Liver (tissue), 9 donors: ENCODE measurements around the gene DTX4. TPM values are rescaled to one million over a fixed set of nuclear protein-coding genes. Genes with fewer than 3 reads are reported as not detected.

Experiments used
- DNase-seq: peaks from one replicate; pipeline ENCODE4 v3.0.0-alpha.2; 2017; ENCODE audit warnings: low spot score
- H3K27ac ChIP-seq, 2 donors: one replicate each; pipeline ENCODE4 v1.7.0; 2013; ENCODE audit warnings: inconsistent platforms in 2 of 2, low read length in 2 of 2, control low read depth in 1 of 2, low read depth in 1 of 2, mild to moderate bottlenecking in 1 of 2
- H3K27me3 ChIP-seq, 4 donors: one replicate each; pipeline versions ENCODE4 v1.6.1 to v1.7.0; 2013; ENCODE audit warnings: low read length in 3 of 4, inconsistent platforms in 1 of 4, mild to moderate bottlenecking in 1 of 4, moderate library complexity in 1 of 4; ENCODE audit not compliant: control insufficient read depth in 4 of 4, insufficient read depth in 4 of 4
- H3K36me3 ChIP-seq, 4 donors: one replicate each; pipeline versions ENCODE4 v1.6.1 to v1.7.0; 2013; ENCODE audit warnings: low read length in 3 of 4, mild to moderate bottlenecking in 3 of 4, low read depth in 1 of 4, moderate library complexity in 1 of 4; ENCODE audit not compliant: control insufficient read depth in 4 of 4, insufficient read depth in 3 of 4
- H3K4me1 ChIP-seq, 4 donors: one replicate each; pipeline versions ENCODE4 v1.6.1 to v1.7.0; 2013; ENCODE audit warnings: low read length in 3 of 4, mild to moderate bottlenecking in 3 of 4, moderate library complexity in 1 of 4; ENCODE audit not compliant: control insufficient read depth in 4 of 4, insufficient read depth in 4 of 4
- H3K4me3 ChIP-seq, 3 donors: one replicate each; pipeline versions ENCODE4 v1.6.1 to v1.7.0; 2013; ENCODE audit warnings: low read length in 3 of 3, control low read depth in 1 of 3, low read depth in 1 of 3, mild to moderate bottlenecking in 1 of 3
- H3K9ac ChIP-seq, 2 donors: one replicate each; pipeline ENCODE4 v1.7.0; 2013; ENCODE audit warnings: low read length in 2 of 2, mild to moderate bottlenecking in 2 of 2, moderate library complexity in 2 of 2, control low read depth in 1 of 2, low read depth in 1 of 2
- H3K9me3 ChIP-seq, 4 donors: one replicate each; pipeline versions ENCODE4 v1.6.1 to v1.7.0; 2013; ENCODE audit warnings: low read length in 3 of 4; ENCODE audit not compliant: control insufficient read depth in 4 of 4
- ATF3 ChIP-seq: IDR thresholded peaks from 2 replicates; pipeline ENCODE4 v1.6.1; 2016; ENCODE audit warnings: antibody characterized with exemption
- EGR1 ChIP-seq, 2 donors: IDR thresholded peaks; 2 replicates each; pipeline ENCODE4 v1.6.1; 2016 to 2018; ENCODE audit warnings: antibody characterized with exemption in 2 of 2, low read depth in 2 of 2
- FOXA1 ChIP-seq: IDR thresholded peaks from 2 replicates; pipeline ENCODE4 v1.6.1; 2016; ENCODE audit warnings: antibody characterized with exemption
- FOXA2 ChIP-seq: IDR thresholded peaks from 2 replicates; pipeline ENCODE4 v1.6.1; 2016; ENCODE audit warnings: antibody characterized with exemption
- GABPA ChIP-seq, 2 donors: IDR thresholded peaks in 1 of 2; conservative IDR thresholded peaks in 1 of 2; 2 replicates each; pipeline ENCODE4 v1.6.1; 2016; ENCODE audit warnings: antibody characterized with exemption in 2 of 2, mild to moderate bottlenecking in 1 of 2, moderate library complexity in 1 of 2
- HNF4A ChIP-seq, 2 donors: conservative IDR thresholded peaks; 2 replicates each; pipeline ENCODE4 v1.6.1; 2016; ENCODE audit warnings: antibody characterized with exemption in 2 of 2, mild to moderate bottlenecking in 2 of 2
- HNF4G ChIP-seq: IDR thresholded peaks from 2 replicates; pipeline ENCODE4 v1.6.1; 2016; ENCODE audit warnings: antibody characterized with exemption
- JUND ChIP-seq, 2 donors: IDR thresholded peaks; 2 replicates each; pipeline ENCODE4 v1.6.1; 2016; ENCODE audit warnings: antibody characterized with exemption in 2 of 2
- MAX ChIP-seq: IDR thresholded peaks from 2 replicates; pipeline ENCODE4 v1.6.1; 2016; ENCODE audit warnings: antibody characterized with exemption
- NR2F2 ChIP-seq: IDR thresholded peaks from 2 replicates; pipeline ENCODE4 v1.6.1; 2016; ENCODE audit warnings: antibody characterized with exemption
- RAD21 ChIP-seq, 2 donors: IDR thresholded peaks; 2 replicates each; pipeline ENCODE4 v1.6.1; 2016; ENCODE audit warnings: antibody characterized with exemption in 2 of 2, mild to moderate bottlenecking in 2 of 2
- SP1 ChIP-seq: IDR thresholded peaks from 2 replicates; pipeline ENCODE4 v1.6.1; 2018; ENCODE audit warnings: antibody characterized with exemption, mild to moderate bottlenecking
- ZBTB33 ChIP-seq: IDR thresholded peaks from 2 replicates; pipeline ENCODE4 v1.6.1; 2016; ENCODE audit warnings: antibody characterized with exemption
- WGBS: extraction: QIAGEN DNeasy Blood & Tissue Kit; methylation state at CpG from one replicate; pipeline ENCODE4 v1.1.7; 2013; 5-methylcytosine and 5-hydroxymethylcytosine counted together
- polyA plus RNA-seq, 2 donors: library from polyadenylated mRNA; stranded (reverse) in 1 of 2; unstranded in 1 of 2; fragments of 200-250 nt in 1 of 2; fragments of >200 nt in 1 of 2; fragmentation: Nextera tagmentation in 1 of 2; extraction: Ambion mirVana in 1 of 2; gene quantifications; one replicate each; pipeline versions ENCODE4 v1.2.1 to v1.2.3, GENCODE V29; 2013 to 2015
- total RNA-seq, 2 donors: library from RNA; depleted of rRNA; stranded (reverse); fragments of >200 nt; gene quantifications; one replicate each; pipeline ENCODE4 v1.2.3, GENCODE V29; 2014
- TF ChIP-seq, protein P1 (sequence below): IDR thresholded peaks from 2 replicates; pipeline ENCODE4 v1.6.1; 2016; ENCODE audit warnings: antibody characterized with exemption, mild to moderate bottlenecking
- donor health status: healthy.
- donor health status: healthy.
- donor health status: healthy.
- donor health status: healthy.
- donor health status: healthy.

Gene DTX4
- total and polyA plus RNA-seq, 4 donors, result 7.5 to 21.4 (median 14.3) TPM

DNA sequence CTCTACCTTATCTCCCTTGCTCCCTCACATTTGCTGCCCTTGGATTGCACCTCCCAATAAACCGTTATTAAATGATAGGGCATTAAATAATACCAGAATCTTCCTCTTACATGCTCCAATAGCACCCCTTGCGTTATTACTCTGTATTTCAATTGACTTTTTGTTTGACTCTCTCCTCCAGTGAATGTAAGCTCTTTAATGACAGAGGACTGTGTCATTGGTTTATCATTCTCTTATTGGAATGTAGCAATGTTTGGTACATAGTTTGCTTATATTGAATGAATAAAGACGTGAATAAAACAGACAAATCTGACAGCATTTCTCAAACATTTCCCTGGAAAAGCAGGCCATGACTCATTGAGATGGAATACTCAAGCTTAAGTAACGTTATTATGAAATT lies 49.5 kb downstream of the DTX4 start:
- Histone ChIP-seq H3K27ac (no peak overlapping the region), H3K9ac (no peak overlapping the region), H3K9me3 (no peaks in the 10 kb centered on the region), H3K4me3 (no peak overlapping the region), H3K4me1 (no peaks in the 10 kb centered on the region), H3K27me3 (no peaks in the 10 kb centered on the region), H3K36me3 (no peaks in the 10 kb centered on the region)
- WGBS, result 67% methylated on average over 4 of the region's 4 CpGs
- DNase-seq, result no peak
- TF ChIP-seq JUND (IDR thresholded peaks at IDR 0.05), result no peak
- TF ChIP-seq, protein P1, sequence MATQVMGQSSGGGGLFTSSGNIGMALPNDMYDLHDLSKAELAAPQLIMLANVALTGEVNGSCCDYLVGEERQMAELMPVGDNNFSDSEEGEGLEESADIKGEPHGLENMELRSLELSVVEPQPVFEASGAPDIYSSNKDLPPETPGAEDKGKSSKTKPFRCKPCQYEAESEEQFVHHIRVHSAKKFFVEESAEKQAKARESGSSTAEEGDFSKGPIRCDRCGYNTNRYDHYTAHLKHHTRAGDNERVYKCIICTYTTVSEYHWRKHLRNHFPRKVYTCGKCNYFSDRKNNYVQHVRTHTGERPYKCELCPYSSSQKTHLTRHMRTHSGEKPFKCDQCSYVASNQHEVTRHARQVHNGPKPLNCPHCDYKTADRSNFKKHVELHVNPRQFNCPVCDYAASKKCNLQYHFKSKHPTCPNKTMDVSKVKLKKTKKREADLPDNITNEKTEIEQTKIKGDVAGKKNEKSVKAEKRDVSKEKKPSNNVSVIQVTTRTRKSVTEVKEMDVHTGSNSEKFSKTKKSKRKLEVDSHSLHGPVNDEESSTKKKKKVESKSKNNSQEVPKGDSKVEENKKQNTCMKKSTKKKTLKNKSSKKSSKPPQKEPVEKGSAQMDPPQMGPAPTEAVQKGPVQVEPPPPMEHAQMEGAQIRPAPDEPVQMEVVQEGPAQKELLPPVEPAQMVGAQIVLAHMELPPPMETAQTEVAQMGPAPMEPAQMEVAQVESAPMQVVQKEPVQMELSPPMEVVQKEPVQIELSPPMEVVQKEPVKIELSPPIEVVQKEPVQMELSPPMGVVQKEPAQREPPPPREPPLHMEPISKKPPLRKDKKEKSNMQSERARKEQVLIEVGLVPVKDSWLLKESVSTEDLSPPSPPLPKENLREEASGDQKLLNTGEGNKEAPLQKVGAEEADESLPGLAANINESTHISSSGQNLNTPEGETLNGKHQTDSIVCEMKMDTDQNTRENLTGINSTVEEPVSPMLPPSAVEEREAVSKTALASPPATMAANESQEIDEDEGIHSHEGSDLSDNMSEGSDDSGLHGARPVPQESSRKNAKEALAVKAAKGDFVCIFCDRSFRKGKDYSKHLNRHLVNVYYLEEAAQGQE, result no peak
- no peak for TF ChIP-seq HNF4G
- no peak for TF ChIP-seq SP1
- no peak for TF ChIP-seq FOXA2

DNA sequence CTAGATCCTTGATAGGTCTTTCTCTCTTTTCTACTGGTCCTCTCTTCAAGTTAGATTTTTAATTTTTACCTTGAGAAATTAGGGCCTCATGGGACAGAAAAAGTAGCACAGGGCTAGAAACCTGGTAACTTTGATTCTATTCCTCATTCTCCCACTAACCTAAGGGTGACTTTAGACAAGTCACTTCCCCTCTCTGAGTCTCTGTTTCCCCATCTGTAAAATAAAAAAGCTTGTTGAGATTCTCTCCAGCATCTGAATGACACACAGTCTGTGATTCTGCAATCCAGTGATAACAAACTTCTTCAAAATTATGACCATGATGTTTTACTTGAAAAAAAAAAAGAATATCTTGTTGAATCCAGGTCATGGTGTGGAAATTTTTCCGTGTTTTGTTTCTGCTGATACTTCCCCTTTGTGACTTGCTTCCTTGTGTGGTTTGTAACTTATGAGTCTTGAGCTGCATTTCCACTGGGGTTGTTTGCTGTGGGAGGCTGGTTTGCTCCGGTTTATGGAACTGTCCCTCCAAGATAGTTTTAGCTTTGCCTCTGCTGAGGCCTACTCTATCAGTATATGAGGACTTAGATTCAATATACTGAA lies 50.6 kb downstream of the DTX4 start:
- WGBS, result 86% methylated on average over 2 of the region's 2 CpGs
- DNase-seq, result no peak
- Histone ChIP-seq H3K9me3 (no peaks in the 10 kb centered on the region), H3K4me3 (no peak overlapping the region), H3K27ac (peak overlapping the region; percentile 15 to 19), H3K27me3 (no peaks in the 10 kb centered on the region), H3K36me3 (no peaks in the 10 kb centered on the region), H3K9ac (no peak overlapping the region), H3K4me1 (no peaks in the 10 kb centered on the region)
- TF ChIP-seq, protein P1, result no peak
- TF ChIP-seq MAX, result no peak

DNA sequence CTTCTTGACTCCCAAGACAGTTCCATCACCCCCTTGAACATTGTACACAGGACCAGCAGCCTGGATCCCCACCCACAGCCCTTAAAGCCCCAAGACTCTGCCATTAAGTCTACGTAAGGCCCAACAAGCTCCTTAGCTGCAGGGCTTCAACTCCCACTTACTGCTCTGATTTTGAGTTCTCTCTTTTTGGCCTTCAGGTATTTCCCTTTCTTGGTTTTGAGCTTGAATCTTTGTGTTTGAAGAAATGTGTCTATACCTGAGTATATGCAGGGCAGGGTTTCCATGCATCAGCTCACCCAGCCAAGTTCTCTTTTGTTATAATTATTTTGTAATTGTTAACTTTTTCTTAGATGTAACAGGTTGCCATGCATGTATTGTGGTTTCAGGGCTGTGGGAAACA lies 51.2 kb downstream of the DTX4 start:
- Histone ChIP-seq H3K27me3 (no peaks in the 10 kb centered on the region), H3K4me3 (no peak overlapping the region), H3K9ac (no peak overlapping the region), H3K4me1 (no peaks in the 10 kb centered on the region), H3K9me3 (no peaks in the 10 kb centered on the region), H3K36me3 (no peaks in the 10 kb centered on the region), H3K27ac (peak overlapping the region in 1 of 2 donors; percentile 15)
- whole genome bisulfite sequencing, result 90% methylated on average over 1 of the region's 1 CpG
- no peak for DNase-seq
- TF ChIP-seq HNF4A (conservative IDR thresholded peaks at IDR 0.05), result no peak
- no peak for TF ChIP-seq NR2F2
- no peak for TF ChIP-seq RAD21 (IDR thresholded peaks at IDR 0.05)
- no peak for TF ChIP-seq HNF4G
- no peak for TF ChIP-seq GABPA (IDR thresholded peaks at IDR 0.05 in 1 of 2, conservative IDR thresholded peaks at IDR 0.05 in 1 of 2)
- no peak for TF ChIP-seq ZBTB33
- no peak for TF ChIP-seq EGR1 (IDR thresholded peaks at IDR 0.05; ENCODE audit: low read depth in 2 of 2)
- no peak for TF ChIP-seq ATF3
- TF ChIP-seq JUND (IDR thresholded peaks at IDR 0.05), result no peak
- no peak for TF ChIP-seq FOXA1
